GM18526 (cell line): ENCODE results near the gene MARCKSL1.

ENCODE experiments used
- POLR2A ChIP-seq: IDR thresholded peaks from 3 replicates; pipeline ENCODE4 v1.6.1; 2011; ENCODE audit not compliant: insufficient read length; ENCODE audit errors: extremely low read depth

Gene MARCKSL1, protein sequence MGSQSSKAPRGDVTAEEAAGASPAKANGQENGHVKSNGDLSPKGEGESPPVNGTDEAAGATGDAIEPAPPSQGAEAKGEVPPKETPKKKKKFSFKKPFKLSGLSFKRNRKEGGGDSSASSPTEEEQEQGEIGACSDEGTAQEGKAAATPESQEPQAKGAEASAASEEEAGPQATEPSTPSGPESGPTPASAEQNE

DNA sequence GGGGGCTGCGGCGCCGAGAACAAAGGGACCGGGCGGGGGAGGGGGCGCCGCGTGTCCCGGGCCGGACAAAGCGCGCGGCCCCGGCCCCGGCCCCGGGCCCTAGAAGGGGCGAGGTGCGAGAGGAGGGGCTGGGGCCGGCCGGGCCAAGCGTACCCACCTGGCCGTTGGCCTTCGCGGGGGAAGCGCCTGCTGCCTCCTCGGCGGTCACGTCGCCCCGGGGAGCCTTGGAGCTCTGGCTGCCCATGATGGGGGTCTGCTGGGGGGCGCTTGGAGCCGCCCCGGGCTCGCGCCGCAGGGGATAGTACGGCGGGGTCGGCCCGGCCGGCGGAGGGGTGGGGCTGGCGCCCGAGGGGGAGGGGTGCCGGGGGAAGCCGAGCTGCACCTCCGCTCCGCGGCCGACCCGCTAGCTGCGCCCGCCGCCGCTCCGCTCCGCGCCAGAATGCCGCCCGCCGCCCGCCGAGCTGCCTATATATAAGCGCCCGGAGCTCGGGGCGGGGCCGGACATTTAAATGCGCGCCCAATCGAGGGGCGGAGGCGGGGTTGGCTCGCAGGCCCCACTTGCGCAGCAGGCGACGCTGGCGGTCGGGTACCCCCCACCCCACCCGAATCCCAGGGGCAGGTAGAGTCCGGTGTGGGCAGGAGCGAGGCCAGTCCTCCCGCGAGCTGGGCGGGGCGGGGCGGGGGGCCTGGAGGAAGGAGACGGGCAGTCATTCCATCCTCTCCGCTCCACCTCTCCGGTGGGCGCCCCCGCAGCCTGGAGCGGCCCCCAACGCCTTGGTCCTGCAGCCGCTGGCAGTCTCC is at the start of gene MARCKSL1:
Gene MARCKSL1 (minus strand): TSS at position 444 of the 801 bp plus-strand sequence. CDS start 200 bp downstream, at position 244.
- peak; percentile 99 for TF ChIP-seq POLR2A

DNA sequence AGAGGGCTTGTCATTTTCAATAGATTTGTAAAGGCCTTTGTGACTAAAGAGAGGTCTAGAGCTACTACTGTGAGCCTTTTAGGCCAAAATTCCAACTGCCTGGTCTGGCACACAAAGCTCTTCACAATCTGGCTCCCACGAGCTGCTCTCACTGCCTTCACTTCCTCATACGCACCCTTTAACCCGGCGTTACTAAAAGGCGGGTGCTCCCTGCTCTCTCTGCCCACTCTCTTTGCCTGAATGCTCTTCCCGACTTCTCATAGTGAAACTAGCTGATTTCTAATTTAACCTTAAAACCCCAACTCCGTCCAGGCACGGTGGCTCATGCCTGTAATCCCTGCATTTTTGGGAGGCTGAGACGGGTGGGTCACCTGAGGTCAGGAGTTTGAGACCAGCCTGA is 44.0 kb upstream of the MARCKSL1 start:
- TF ChIP-seq POLR2A, result no peak

DNA sequence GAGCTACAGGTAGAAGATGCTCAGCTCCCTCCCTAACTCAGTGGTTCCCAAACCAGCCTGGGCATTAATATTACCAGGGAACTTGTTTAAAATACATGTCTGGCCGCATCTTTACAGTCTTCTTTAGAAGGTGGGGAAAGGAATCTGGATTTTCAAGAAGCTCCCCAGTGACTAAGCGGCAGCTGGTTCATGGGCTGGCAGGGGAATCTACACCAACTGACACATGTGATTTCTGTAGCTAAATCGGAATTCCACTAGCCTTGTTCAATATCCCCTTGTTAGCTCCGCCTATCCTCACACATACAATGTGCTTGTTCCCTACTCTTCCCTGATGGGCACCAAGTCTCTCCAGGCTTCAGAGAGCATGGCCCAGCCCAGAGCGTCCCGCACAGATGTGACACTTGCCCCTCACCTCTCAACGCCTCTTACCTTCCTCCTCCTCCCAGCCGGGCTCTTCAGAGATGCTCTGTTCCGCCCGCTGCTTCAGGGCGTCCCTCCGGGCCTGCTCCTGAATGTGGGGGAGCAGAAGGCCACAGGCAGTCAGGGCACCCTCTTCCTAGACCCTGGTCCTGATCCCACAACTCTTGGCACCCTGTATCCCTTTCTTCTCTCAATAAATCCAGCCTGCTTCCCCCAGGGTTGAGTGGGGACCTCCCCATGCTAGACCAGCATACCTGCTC is 41.6 kb upstream of the MARCKSL1 start:
- TF ChIP-seq POLR2A, result no peak

DNA sequence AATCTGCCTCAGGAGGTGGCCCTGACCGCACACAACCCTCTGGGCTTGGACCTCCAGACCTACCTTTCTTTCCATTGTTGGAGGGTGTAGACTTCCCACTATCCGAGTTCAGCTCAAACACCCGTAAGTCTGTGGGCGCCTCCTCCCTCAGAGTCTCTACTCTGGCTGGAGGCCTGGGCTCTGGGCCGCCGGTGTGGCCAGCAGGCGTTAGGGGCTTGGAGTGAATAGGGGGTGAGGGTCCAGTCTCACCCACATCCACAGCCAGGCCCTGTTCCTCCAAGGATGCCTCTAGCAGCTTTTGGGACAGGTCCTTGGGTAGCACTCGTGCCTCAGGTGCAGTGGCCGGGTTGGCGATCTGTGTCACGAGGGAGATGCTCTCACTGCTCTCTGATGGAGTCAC is 40.2 kb upstream of the MARCKSL1 start:
- TF ChIP-seq POLR2A, result no peak

DNA sequence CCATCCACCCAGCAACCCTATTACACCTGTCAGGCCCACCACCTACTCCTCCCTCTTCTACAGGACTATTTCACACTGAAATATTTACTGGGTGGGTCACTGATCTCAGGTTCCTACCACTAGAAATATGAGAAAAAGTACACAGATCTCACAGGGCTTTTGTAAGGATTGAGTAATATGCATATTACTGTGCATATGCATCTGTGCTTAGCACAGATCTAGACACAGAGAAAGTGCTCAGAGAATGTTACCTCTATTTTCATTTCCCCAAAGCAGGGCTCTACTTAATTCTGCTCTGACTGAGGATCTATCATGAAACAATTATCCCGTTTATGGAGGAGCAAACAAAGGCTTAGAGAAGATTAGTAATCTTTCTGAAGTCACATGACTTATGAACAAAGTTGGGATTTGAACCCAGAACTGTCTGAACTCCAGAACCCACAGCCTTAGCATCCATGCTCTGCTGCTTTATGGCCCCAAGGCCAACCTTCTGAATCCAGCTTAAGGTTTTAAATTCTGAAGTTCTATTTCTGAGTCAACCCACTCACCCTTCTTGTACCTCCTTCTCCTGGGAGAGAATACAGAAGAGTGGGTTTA is 38.1 kb upstream of the MARCKSL1 start:
- no peak for TF ChIP-seq POLR2A

DNA sequence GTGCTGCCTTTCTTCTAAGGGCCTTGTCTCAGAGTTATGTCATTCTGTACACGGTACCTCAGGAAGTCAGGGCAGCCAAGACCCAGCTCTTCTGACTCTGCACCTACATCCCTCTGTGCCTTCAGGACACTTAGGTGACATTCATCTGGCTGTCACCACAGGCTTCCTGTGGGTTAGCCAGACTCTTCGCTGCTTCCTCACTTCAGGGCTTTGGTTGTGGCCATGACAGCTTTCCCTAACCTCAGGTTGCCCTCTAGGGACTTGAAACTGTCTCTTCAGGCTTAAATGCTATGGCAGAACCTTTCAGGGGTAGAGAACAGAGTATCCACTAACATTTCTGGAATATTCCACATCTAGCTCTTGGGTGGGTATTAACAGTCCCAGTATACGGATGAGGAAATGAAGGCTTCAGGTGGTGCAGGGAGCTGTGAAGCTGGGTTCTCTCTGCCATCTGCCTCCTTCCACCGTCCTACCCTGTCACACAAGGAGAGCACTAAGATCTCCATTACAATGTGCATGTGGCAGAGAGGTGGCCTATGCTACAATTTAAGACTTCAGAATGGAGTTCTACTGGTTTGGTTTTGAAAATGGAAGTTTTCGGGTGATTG is 36.2 kb upstream of the MARCKSL1 start:
- no peak for TF ChIP-seq POLR2A

DNA sequence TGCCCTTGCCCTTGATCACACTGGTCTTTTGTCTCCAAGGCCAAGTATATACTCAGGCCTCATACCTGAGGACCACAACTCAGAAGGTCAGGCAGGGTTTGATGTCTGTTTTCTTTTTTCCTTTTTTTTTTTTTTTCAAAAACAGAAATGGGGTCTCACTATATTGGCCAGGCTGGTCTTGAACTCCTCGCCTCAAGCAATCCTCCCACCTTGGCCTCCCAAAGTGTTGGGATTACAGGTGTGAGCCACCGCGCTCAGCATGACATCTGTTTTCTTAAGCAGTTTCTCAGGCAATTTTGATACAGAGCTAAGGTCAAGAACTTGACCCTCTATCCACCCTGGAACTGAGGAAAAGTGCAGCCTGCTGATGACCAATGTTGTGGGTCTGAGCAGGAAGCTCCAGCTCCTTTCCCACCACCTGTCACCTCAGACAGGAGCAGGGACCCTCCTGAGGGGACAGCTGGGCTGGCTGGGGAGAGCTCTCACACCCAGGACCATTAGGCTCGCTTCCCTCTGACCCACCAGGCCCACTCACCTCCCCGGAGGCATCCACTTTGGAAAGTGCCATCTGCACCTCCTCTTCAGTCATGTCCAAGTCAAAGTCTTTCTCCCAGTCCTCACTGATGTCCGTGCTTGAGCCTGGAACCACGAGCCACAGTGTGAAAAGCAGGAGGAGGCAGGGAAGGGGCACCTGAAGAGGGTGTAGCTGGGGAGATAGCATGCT is 32.0 kb upstream of the MARCKSL1 start:
- TF ChIP-seq POLR2A, result no peak

DNA sequence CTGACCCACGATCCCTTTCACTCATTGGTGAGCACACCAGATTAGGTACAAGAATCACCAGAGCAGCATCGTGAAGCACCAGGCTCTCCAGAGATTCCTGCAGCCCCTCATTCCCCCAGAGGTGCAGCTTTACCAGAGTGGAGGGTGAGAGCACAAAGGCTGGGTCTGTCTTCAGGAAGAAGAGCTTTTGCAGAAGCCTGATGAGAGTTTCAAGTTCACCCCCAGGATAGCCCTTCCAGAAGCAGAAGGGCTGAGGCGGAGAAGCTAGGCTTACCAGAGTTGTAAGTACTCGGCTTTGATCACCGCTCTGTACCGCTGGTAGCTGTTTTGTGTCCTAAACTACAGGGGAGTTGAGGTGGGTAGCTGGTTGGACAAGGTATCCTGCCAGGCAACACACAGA is 29.4 kb upstream of the MARCKSL1 start:
- TF ChIP-seq POLR2A, result no peak

DNA sequence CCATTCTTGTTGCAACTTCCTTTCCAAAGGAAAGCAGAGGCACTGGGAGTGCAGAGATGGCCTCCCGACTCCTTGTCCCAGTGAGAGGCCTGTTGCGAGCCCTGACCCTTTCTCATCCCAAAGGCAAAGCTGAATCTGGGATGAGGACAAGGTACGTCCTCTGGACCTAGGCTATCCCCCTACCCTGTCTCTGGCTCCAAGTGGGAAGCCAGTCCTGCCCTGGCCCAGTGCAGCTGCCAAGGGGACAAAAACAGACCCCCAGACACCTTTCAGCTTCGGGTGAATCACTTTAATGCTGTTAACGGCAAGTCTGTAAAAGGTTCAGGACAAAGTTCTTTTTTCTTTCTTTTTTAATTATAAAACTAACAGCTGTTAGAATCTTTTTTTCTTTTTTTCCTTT is 28.8 kb upstream of the MARCKSL1 start:
- no peak for TF ChIP-seq POLR2A

DNA sequence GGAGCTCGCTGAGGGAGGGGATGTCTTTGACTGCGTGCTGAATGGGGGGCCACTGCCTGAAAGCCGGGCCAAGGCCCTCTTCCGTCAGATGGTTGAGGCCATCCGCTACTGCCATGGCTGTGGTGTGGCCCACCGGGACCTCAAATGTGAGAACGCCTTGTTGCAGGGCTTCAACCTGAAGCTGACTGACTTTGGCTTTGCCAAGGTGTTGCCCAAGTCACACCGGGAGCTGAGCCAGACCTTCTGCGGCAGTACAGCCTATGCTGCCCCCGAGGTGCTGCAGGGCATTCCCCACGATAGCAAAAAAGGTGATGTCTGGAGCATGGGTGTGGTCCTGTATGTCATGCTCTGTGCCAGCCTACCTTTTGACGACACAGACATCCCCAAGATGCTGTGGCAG is 27.7 kb upstream of the MARCKSL1 start:
- TF ChIP-seq POLR2A, result no peak

DNA sequence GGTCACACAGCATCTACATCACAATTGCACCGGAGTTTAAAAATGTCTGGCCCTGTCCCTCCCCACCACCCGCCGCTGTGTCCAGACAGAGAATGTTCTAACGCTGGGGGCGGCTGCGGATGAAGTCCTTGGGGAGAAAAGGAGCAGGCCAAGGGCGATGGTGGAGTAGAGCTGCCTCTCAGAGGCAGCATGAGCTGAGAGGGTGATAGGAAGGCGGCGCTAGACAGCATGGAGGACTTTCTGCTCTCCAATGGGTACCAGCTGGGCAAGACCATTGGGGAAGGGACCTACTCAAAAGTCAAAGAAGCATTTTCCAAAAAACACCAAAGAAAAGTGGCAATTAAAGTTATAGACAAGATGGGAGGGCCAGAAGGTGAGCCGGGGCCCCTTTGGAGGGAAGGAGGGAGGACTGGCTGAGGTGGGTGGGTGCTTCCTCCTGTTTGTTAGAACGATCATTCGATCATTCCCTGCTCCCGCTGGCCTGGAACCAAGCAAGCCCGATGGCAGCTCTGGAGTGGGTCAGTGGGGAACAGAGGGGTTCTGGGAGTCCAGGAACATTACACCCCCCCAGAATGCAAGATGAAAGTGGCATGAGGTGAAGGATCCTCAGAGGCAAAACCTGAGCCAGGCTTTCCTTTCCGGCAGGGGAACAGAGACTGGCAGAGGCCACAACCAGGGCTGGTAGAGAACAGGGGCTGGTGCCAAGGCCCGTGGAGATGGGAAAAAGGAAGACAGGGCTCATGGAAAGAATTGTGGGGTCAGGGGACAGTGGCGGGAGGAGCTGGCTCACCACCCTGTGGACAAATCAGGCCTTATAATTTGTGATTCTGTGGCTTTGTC is 26.7 kb upstream of the MARCKSL1 start, which contains the start of the genes FAM229A and TSSK3:
Gene FAM229A (minus strand): TSS at position 12 of the 840 bp plus-strand sequence. CDS start 394 bp downstream, outside the sequence.
Gene TSSK3 (plus strand): TSS at position 66 of the 840 bp plus-strand sequence. CDS start 163 bp downstream, at position 229.
- no peak for TF ChIP-seq POLR2A

DNA sequence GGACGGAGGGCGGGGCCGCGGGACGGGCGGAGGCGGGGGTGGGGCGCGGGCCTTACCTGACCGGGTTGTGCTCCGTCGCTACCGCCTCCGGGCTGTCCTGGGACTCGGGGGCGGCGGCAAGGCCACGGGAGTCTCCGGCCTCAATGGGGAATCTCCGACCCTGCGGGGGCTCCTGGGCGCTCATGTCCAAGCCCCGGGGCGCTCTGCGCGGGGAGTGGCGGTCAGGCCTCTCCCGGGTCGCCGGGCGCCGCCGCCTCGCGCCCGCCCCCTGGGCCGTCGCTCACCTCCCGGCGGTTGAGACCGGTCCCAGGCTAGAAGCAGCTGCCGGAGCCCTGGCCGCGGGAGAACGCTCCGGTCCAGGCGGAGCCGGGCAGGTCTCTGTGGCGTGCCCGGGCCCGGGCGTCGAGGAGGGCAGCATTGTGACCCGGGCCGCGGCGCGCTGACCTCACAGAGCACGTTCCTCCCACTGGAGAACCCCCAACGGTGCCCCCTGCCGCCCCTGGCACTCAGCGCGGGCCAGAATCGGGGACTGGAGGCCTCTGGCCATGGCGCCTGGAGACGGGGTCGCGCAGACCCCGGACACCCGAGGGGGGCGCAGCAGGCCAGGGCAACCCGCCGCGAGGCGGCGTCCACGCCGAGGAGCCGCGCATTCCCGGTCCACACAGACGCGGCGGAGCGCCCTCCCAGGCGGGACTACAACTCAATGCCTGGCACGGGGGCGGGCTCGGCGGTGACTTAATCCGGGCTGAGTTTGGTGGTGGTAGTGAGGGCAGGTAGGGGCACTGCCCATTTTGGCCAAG is 25.8 kb upstream of the MARCKSL1 start:
- TF ChIP-seq POLR2A, result no peak

DNA sequence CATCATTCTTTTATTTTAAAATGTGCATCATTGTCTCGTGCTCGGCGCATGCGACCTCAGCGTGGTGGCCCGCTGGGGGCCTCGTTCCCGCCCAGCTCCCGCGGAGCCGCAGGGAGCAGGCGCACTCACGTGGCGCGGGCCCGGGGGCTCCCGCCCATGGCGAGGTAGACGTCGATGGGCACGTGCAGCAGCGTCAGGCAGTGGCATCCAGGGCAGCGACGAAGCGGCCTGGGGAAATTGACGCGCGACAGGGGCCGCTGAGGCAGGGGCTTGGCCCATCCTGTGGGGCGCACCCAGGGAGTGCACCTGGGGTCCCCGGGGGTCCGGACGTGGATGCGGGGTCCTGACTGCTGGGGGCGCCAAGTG is 25.3 kb upstream of the MARCKSL1 start:
- TF ChIP-seq POLR2A, result no peak
